Smooth muscle cell of the coronary artery (primary cell): ENCODE measurements around the gene TMSB4X. TPM values are rescaled to one million over a fixed set of nuclear protein-coding genes. Genes with fewer than 3 reads are reported as not detected.

Experiments used
- total RNA-seq: library from RNA; depleted of rRNA; stranded (reverse); fragments of >200 nt; gene quantifications from 2 replicates; pipeline ENCODE4 v1.2.3, GENCODE V29; 2014; ENCODE audit warnings: low replicate concordance

TMSB4X gene
- 8,515 and 15,067 TPM in 2 replicates for total RNA-seq

GRCh38 chrX:12974796-12975669 is at the start of gene TMSB4X:
Gene TMSB4X, plus strand, starts transcription at chrX:12975110.

Other genes with a start within 250 kb of the TMSB4X start
- 23.6 and 51.6 TPM in 2 replicates for gene PRPS2, start 183.7 kb upstream of the TMSB4X start, total RNA-seq
- gene TLR7, start 108.0 kb upstream of the TMSB4X start, total RNA-seq, result not detected in 2 replicates
- not detected in 2 replicates for gene TLR8, start 68.5 kb upstream of the TMSB4X start, total RNA-seq
- not detected in 2 replicates for gene FAM9C, start 69.5 kb downstream of the TMSB4X start, total RNA-seq